IMR-90 (cell line): ENCODE data around the gene GFER. TPM values are rescaled to one million over a fixed set of nuclear protein-coding genes. Genes with fewer than 3 reads are reported as not detected.

Source experiments
- ATAC-seq: fragments of 200-7000 bp; cut with Tn5 transposase; 2 replicates; pipeline ENCODE4 v1.9.1; 2020; ENCODE audit warnings: low read depth, mild to moderate bottlenecking, moderate library complexity
- BruUV-seq: library from RNA; stranded (reverse); fragments of 400-500 nt; replicated peaks from 2 replicates; lab custom pipeline; 2021; lab: Mats Ljungman, UMichigan
- CTCF ChIA-PET: fragments of 300-600 bp; formaldehyde crosslinking; extraction: SDS; loops from one replicate; lab custom pipeline; 2021; ENCODE audit warnings: antibody characterized with exemption; lab: Yijun Ruan, JAX
- POLR2A ChIA-PET: fragments of 300-600 bp; sonication (Branson Sonifier 250); formaldehyde crosslinking; loops from one replicate; lab custom pipeline; 2022; ENCODE audit warnings: antibody characterized with exemption; ENCODE audit not compliant: unreplicated experiment; lab: Charles Lee
- DNase-seq: peaks from one replicate; pipeline ENCODE4 v3.0.0; 2013
- H2AFZ ChIP-seq: replicated peaks from 2 replicates; pipeline ENCODE3; 2013; ENCODE audit warnings: low read length, mild to moderate bottlenecking; ENCODE audit not compliant: poor library complexity
- H2AK5ac ChIP-seq: 2 replicates; pipeline ENCODE4 v1.6.1; 2013; ENCODE audit warnings: low read depth, low read length, inconsistent platforms
- H2AK9ac ChIP-seq: replicated peaks from 2 replicates; pipeline ENCODE3; 2013; ENCODE audit warnings: mild to moderate bottlenecking, low read depth, low read length, moderate library complexity; ENCODE audit not compliant: poor library complexity
- H2BK120ac ChIP-seq: 2 replicates; pipeline ENCODE4 v1.6.1; 2013; ENCODE audit warnings: low read depth, low read length, inconsistent platforms
- H2BK15ac ChIP-seq: 3 replicates; pipeline ENCODE4 v1.6.1; 2013; ENCODE audit warnings: low read depth, low read length, inconsistent platforms
- H2BK20ac ChIP-seq: 2 replicates; pipeline ENCODE4 v1.6.1; 2013; ENCODE audit warnings: low read depth, mild to moderate bottlenecking, inconsistent platforms, low read length, moderate library complexity
- H2BK5ac ChIP-seq: 2 replicates; pipeline ENCODE4 v1.6.1; 2013; ENCODE audit warnings: mild to moderate bottlenecking, low read depth, low read length, inconsistent platforms; ENCODE audit not compliant: poor library complexity, severe bottlenecking
- H3K14ac ChIP-seq: replicated peaks from 2 replicates; pipeline ENCODE4 v1.6.1; 2013; ENCODE audit warnings: low read depth, low read length, inconsistent platforms
- H3K18ac ChIP-seq: 2 replicates; pipeline ENCODE4 v1.6.1; 2013; ENCODE audit warnings: low read depth, low read length, control low read depth
- H3K23ac ChIP-seq: 2 replicates; pipeline ENCODE4 v1.6.1; 2013; ENCODE audit warnings: low read depth, low read length, inconsistent platforms
- H3K27ac ChIP-seq: 2 replicates; pipeline ENCODE4 v1.5.1; 2013; ENCODE audit warnings: mild to moderate bottlenecking, control low read depth, low read length; ENCODE audit not compliant: insufficient read depth
- H3K27me3 ChIP-seq: 2 replicates; pipeline ENCODE4 v1.6.1; 2013; ENCODE audit warnings: low read length; ENCODE audit not compliant: control insufficient read depth, insufficient read depth
- H3K36me3 ChIP-seq: 2 replicates; pipeline ENCODE4 v1.6.1; 2013; ENCODE audit warnings: low read length, mixed read lengths; ENCODE audit not compliant: control insufficient read depth, insufficient read depth
- H3K4ac ChIP-seq: 2 replicates; pipeline ENCODE4 v1.6.1; 2013; ENCODE audit warnings: low read depth, low read length, inconsistent platforms
- H3K4me1 ChIP-seq: 2 replicates; pipeline ENCODE4 v1.6.1; 2013; ENCODE audit warnings: low read length, mixed read lengths; ENCODE audit not compliant: control insufficient read depth, insufficient read depth
- H3K4me2 ChIP-seq: 2 replicates; pipeline ENCODE4 v1.6.1; 2013; ENCODE audit warnings: low read depth, mild to moderate bottlenecking, control low read depth, low read length, moderate library complexity
- H3K4me3 ChIP-seq: 2 replicates; pipeline ENCODE4 v1.5.1; 2013; ENCODE audit warnings: low read depth, mild to moderate bottlenecking, control low read depth, low read length, moderate library complexity; ENCODE audit not compliant: insufficient read depth
- H3K56ac ChIP-seq: 2 replicates; pipeline ENCODE4 v1.6.1; 2013; ENCODE audit warnings: low read length, inconsistent platforms; ENCODE audit not compliant: insufficient read depth; ENCODE audit errors: extremely low read depth
- H3K79me1 ChIP-seq, 2 experiments: 2 replicates each; pipeline ENCODE4 v1.6.1; 2013; ENCODE audit warnings: low read length in 2 of 2, inconsistent platforms in 1 of 2, low read depth in 1 of 2
- H3K9ac ChIP-seq: 2 replicates; pipeline ENCODE4 v1.6.1; 2013; ENCODE audit warnings: low read depth, low read length, control low read depth
- H3K9me1 ChIP-seq: 2 replicates; pipeline ENCODE4 v1.6.1; 2013; ENCODE audit warnings: low read length, inconsistent platforms; ENCODE audit not compliant: insufficient read depth
- H3K9me3 ChIP-seq: 2 replicates; pipeline ENCODE4 v1.6.1; 2013; ENCODE audit warnings: low read length; ENCODE audit not compliant: control insufficient read depth, insufficient read depth
- H4K20me1 ChIP-seq: 2 replicates; pipeline ENCODE4 v1.6.1; 2013; ENCODE audit warnings: low read length, inconsistent platforms; ENCODE audit not compliant: insufficient read depth
- H4K5ac ChIP-seq: 2 replicates; pipeline ENCODE4 v1.6.1; 2013; ENCODE audit warnings: mild to moderate bottlenecking, low read depth, low read length, control low read depth
- H4K8ac ChIP-seq, 2 experiments: 2 replicates each; pipeline ENCODE4 v1.6.1; 2013; ENCODE audit warnings: low read depth in 2 of 2, low read length in 2 of 2, control low read depth in 1 of 2, inconsistent platforms in 1 of 2
- H4K91ac ChIP-seq: 2 replicates; pipeline ENCODE4 v1.6.1; 2013; ENCODE audit warnings: low read depth, low read length, inconsistent platforms; ENCODE audit not compliant: insufficient read depth
- CHD1 ChIP-seq: IDR thresholded peaks from 2 replicates; pipeline ENCODE4 v1.6.1; 2012; ENCODE audit warnings: low read depth, low read length, improper control_type of control experiment
- FOS ChIP-seq: fragments of 150-350 bp; IDR thresholded peaks from 2 replicates; pipeline ENCODE4 v1.6.1; 2016; ENCODE audit warnings: low read depth, low read length
- MXI1 ChIP-seq: IDR thresholded peaks from 2 replicates; pipeline ENCODE4 v1.6.1; 2012; ENCODE audit warnings: low read depth, mild to moderate bottlenecking, low read length, moderate library complexity, borderline replicate concordance
- RAD21 ChIP-seq: IDR thresholded peaks from 2 replicates; pipeline ENCODE4 v1.6.1; 2012; ENCODE audit warnings: low read length, improper control_type of control experiment
- WGBS, 2 experiments: methylation state at CpG; one replicate each; pipeline versions ENCODE4 v1.1.5 to v1.1.7; 2013; ENCODE audit warnings: missing lambda C conversion rate in 2 of 2; ENCODE audit not compliant: insufficient read length in 1 of 2; ENCODE audit errors: extremely low coverage in 2 of 2; 5-methylcytosine and 5-hydroxymethylcytosine counted together
- dilution Hi-C: fragments of 300-500 bp; cut with HindIII; formaldehyde crosslinking; loops from one replicate; pipeline ENCODE4 v1.14.3; 2018; ENCODE audit warnings: low sequenced_read_pairs; ENCODE audit not compliant: unreplicated experiment
- in situ Hi-C: fragments of 300-500 bp; cut with MboI; formaldehyde crosslinking; loops from 3 replicates; pipeline ENCODE4 v1.14.3; 2019; ENCODE audit warnings: low sequenced_read_pairs, inconsistent platforms, mixed read lengths
- intact Hi-C: fragments of 100-400 bp; cut with micrococcal nuclease; formaldehyde crosslinking; loops from 2 replicates; pipeline ENCODE4 v1.10.0; 2022
- polyA plus RNA-seq, 3 experiments: library from polyadenylated mRNA; depleted of rRNA; stranded (reverse); fragments of >200 nt; gene quantifications; 2 replicates each; pipeline ENCODE4 v1.2.3, GENCODE V29; 2012; ENCODE audit warnings: low replicate concordance in 1 of 3
- total RNA-seq: library from RNA; depleted of rRNA; stranded (reverse); fragments of >200 nt; gene quantifications from 2 replicates; pipeline ENCODE4 v1.2.3, GENCODE V29; 2012

GFER gene
- total and polyA plus RNA-seq, 2 of the 4 experiments (the other 2 are of a cell fraction), result 6.8 to 19.8 TPM

DNA sequence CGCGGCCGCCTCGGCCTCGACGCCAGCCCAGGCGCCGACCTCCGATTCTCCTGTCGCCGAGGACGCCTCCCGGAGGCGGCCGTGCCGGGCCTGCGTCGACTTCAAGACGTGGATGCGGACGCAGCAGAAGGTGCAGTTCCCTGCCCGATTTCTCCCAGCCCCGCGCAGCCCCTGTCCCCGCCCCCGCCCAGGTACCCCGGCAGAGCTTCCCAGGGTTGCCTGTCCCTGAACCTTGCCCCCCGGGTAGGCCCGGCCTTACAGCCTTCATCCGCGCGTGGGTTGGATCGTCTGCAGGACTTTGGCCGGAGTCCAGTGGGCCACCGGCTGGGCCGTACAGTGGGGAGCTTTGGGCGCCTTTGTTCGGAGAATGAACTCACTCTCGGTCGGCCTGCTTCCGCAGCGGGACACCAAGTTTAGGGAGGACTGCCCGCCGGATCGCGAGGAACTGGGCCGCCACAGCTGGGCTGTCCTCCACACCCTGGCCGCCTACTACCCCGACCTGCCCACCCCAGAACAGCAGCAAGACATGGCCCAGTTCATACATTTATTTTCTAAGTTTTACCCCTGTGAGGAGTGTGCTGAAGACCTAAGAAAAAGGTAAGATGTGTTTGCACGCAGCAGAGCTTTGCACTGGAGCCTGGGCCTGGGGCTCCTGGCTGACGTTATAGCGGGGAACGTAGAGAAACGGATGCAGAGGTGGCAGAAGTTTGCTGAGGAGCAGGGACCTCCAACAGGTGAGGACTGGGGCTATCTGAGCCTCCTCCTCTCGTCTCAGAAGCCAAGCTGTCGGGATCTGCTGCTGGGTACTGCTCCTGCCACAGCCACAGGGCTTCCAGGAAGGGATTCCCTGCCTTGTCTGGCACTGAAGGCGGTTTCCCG is 593 bp downstream of the GFER start (continued):
- TF ChIP-seq RAD21 (no peak), MXI1 (no peak), FOS (no peak)

DNA sequence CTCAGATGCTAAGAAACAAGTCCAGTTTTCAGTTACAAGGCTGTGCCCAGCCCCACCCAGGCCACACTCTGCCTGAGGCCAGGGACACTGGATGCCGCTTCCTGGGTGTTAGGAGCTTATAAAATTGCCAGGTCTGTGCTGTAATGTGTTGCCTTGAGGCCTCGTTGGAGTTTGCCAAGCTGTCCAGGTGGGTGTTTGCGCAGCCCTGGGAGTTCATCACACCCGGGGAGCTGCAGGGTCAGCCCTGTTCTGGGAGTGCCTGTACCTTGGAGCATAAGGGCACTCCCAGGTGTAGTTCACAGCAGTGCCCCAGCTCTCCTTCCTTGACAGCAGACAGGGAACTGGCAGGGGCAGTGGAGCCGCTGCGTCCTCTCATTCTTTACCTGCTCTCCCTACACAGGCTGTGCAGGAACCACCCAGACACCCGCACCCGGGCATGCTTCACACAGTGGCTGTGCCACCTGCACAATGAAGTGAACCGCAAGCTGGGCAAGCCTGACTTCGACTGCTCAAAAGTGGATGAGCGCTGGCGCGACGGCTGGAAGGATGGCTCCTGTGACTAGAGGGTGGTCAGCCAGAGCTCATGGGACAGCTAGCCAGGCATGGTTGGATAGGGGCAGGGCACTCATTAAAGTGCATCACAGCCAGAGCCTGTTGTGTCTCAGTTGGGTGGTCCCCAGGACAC is 1.6 kb downstream of the GFER start:
- intact Hi-C loops, result no loop called here
- no peak overlapping the region for H3K4me3 ChIP-seq
- no TSS peak for BruUV-seq
- H3K14ac ChIP-seq, result no peak overlapping the region
- H2AFZ ChIP-seq, result peak overlapping the region; percentile 14
- DNase-seq, result no peak
- peaks cover 32% of the 10 kb centered on the region for H3K27me3 ChIP-seq
- ChIA-PET CTCF (no interaction called here), POLR2A (no interaction called here)
- peak overlapping the region; percentile 35 for H2AK9ac ChIP-seq
- H4K91ac ChIP-seq, result 0 out of 2 replicates have a peak overlapping the region, but pooled peaks have one; percentile 28
- peak overlapping the region in 1 of 2 experiments; percentile 53; a peak in 1 of 4 replicates for H4K8ac ChIP-seq
- no peak overlapping the region for H3K56ac ChIP-seq
- H2BK15ac ChIP-seq, result no peak overlapping the region
- 95% methylated on average over 9 of the region's 14 CpGs; no CpG with 5 or more reads in 1 of the 2 experiments for WGBS, 2 experiments
- H3K9me1 ChIP-seq, result peaks cover 9% of the 10 kb centered on the region
- no peak overlapping the region for H2AK5ac ChIP-seq
- H3K36me3 ChIP-seq, result peaks cover 13% of the 10 kb centered on the region
- dilution Hi-C loops, result no loop called here
- H4K20me1 ChIP-seq, result no peaks in the 10 kb centered on the region; the same call in 1 of the 2 replicates
- TF ChIP-seq CHD1, result no peak
- H3K4ac ChIP-seq, result no peak overlapping the region
- H3K79me1 ChIP-seq, result peaks cover 21 to 29% of the 10 kb centered on the region in 2 experiments
- peaks cover 11% of the 10 kb centered on the region for H3K4me1 ChIP-seq
- in situ Hi-C loops, result no loop called here
- H2BK120ac ChIP-seq, result no peak overlapping the region
- ATAC-seq, result no peak
- H3K9me3 ChIP-seq, result no peaks in the 10 kb centered on the region
- H3K4me2 ChIP-seq, result no peak overlapping the region; the same call in 1 of the 2 replicates
- no peak overlapping the region for H2BK20ac ChIP-seq
- H3K18ac ChIP-seq, result no peak overlapping the region
- no peak overlapping the region for H4K5ac ChIP-seq
- H2BK5ac ChIP-seq, result no peak overlapping the region
- H3K23ac ChIP-seq, result peak overlapping the region; percentile 89
- H3K9ac ChIP-seq, result no peak overlapping the region
- H3K27ac ChIP-seq, result no peak overlapping the region
